HG03280 (cell line): Measurements from ENCODE around the gene AGMAT.
A peak's percentile ranks its signal among the peaks of the same experiment; 100 is the strongest.

Experiments
- ATAC-seq: cut with Tn5 transposase; IDR thresholded peaks from one replicate; pipeline ENCODE4 v1.9.1; 2021; ENCODE audit warnings: mild to moderate bottlenecking, moderate library complexity; ENCODE audit not compliant: unreplicated experiment

AGMAT gene, protein sequence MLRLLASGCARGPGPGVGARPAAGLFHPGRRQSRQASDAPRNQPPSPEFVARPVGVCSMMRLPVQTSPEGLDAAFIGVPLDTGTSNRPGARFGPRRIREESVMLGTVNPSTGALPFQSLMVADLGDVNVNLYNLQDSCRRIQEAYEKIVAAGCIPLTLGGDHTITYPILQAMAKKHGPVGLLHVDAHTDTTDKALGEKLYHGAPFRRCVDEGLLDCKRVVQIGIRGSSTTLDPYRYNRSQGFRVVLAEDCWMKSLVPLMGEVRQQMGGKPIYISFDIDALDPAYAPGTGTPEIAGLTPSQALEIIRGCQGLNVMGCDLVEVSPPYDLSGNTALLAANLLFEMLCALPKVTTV

DNA sequence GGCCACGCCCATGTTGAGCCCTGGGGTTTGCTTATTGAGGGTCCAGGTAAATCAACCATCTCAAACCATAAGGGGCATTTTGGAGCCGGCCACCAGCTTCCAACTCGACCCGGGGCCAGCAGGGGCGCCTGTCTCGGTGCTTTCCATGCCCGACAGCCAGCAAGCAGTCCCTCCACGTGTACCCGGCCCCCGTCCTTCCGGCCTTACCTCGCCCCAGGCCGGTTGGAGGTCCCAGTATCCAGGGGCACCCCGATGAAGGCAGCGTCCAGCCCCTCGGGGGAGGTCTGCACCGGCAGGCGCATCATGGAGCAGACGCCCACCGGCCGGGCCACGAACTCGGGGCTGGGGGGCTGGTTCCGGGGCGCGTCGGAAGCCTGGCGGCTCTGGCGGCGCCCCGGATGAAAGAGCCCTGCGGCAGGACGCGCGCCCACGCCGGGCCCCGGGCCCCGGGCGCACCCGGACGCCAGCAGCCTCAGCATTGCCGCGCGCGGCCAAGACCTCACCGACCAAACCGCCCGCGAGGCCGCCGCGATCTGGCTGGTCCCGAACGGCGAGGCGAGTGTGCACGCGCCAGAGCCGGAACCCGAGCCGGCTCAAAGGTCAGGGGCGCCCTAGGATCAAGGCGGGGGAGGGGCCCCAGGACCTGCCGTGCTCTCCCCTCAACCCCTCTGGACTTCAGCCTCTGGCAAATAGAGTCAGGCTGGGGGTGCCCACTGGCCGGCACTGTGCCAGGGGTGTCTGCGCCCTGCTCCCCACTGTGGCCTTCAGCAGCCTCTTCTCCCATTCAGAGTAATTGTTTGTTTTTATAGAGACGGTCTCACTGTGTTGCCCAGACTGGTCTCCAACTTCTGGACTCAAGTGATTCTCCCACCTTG lies at the start of gene AGMAT:
Gene AGMAT (minus strand): TSS at position 563 of the 875 bp plus-strand sequence. CDS start 84 bp downstream, at position 479.
- peak; percentile 60 for ATAC-seq

DNA sequence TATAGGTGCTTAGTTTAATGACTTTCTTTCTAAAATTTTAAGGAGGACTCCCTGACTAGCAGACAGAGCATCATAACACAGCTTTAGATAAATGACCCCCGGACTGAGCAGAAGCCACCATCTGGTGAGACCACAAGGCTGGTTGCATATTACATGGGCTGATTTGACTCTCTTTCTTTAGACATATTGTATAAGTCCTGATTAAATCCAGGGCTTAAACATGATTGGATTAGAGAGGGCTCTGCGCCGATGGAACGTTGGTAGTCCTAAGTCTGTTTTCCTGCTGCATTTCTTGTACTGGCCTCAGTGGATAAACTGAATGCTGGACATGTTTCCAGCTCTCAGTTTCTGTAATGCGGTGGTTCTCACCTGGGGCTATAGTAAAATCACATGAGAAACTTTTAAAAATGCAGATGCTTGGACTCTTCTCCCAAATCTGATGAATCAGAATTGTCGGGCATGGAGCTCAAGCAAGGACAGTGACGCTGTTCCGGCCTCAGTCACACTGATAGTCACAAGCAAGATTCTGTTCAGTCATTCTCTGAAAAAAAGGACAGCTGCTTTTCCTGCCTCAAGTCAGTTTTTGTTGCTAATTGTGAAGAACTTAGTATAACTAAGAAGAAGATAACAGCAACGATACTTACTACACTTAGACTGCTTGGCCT lies 49.0 kb upstream of the AGMAT start:
- no peak for ATAC-seq

DNA sequence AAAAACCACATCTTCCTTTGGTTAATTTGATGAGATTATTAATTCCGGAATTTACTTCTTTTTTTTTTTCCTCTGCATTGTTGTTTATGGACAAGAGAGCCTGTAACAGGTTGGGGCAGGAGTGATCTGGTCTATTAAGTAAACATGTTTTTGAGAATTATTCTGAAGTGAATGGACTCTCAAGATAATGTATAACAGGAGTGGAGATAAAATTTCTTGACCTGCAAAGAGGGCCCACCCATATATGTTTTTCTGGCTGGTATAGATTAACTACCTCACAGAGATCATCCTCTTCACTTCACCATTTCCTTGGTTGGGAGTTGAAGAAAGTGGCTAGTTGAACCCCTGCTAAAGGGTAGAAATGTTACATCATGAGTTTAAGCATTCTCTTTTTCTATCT lies 43.2 kb upstream of the AGMAT start:
- ATAC-seq = peak; percentile 26

DNA sequence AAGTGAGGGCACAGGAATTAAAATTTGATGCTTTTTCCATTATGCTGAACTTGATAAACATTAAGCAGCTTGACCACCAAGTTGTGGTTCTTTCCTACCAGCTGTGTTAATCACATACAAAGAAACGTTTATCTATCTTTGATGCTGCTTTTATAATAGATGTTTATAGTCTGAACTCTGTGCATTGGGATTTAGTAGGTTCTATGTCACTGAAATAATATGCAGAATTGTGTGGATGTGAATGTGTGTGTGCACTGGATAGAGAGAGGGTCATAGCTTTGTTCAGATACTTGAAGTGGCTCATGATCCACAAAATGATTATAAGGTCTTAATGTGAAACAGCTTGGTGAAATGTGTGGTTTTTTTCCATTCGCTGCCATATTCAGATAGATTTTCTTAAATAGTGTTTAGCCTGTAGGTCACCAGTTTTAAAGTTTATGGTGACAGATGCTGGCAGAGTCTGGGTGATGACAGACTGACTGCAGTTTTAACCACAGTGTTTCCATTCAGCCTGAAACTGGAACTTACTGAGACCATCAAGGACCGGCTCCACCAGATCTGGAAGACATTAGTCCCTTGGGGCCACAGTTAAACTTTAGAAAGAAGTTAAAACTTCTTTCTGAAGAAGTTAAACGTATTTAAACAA lies 42.6 kb upstream of the AGMAT start:
- ATAC-seq = peak; percentile 85

DNA sequence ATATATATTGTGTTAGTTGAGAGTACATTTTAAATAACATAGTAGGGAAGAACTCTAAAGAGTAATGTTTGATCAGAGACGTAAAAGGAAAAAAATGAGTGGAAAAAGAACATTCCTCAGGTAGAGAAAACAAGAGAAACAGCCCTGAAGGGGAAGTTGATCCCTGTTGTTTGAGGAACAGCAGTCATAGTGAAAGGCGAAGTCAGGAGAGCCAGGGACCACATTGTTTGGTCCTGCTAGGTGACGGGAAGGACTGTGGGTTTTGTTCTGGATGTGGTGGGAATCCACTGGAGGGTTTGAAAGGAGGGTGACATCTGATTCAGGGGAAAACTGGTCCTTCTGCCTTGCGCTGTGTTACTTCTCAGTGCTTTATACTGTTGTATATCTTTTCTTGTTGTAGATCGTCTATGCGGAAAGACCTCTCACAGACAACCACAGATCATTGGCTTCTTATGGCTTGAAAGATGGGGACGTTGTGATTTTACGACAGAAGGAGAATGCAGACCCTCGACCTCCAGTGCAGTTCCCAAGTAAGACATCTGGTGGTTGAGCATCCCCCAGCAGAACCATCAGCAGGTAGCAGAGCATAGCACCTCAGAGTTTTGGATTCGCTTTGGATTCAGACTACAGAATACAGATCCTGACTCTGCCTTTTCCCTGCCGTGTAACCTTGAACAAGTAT lies 41.6 kb upstream of the AGMAT start:
- no peak for ATAC-seq

DNA sequence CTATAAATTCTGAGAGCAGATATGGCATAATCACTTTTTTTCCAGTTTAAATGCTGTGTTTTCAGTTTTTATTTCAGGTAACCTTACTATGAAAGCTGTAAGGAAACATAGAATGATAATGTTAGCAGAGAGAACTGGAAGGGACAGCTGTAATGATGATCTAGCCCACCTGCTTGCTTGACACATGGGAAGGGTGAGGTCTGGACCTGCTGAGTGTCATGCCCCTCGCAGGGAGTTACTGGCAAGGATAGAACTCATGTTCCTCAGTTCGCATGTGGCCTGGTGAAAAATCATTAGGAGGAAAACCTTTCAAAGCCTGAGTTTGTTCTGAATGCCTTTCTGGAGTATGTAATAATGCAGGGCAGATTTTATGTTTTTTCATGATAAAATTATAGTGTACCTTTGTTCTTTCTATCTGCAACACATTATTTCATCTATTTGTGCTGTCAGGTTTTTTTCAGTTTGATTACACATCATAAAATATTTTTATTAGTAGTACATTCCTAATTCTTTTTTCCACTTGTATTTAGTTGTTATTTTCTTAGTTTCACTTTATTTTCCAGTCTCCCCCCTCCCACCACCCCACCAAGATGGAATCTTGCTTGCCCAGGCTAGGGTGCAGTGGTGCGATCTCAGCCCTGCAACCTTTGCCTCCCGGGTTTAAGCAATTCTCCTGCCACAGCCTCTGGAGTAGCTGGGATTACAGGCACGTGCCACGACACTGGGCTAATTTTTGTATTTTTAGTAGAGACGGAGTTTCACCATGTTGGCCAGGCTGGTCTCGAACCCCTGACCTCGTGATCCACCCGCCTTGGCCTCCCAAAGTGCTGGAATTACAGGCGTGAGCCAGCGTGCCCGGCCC lies 40.4 kb upstream of the AGMAT start:
- ATAC-seq = no peak

DNA sequence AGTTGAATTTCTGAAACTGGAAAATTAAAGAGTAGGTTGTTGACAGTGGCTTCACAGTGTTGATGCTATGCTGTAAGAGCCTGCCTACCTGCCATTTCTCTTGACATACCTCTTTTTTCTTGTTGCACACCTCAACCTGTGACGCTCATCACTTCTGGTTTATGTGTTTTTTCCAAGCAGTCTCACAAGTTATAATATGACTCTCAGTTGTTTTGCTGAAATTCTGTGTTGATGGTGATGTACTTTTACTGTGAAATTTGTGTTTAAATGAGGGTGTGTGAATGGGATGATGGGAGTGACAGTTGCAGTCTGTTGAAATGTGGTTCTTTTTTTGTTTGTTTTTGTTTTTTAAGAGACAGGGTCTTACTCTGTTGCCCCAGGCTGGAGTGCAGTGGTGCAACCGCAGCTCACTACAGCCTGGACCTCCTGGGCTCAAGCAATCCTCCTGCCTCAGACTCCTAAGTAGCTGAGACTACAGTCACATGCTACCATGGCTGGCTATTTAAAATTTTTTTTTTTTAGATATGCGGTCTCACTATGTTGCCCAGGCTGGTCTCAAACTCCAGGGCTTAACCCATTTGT lies 39.4 kb upstream of the AGMAT start:
- ATAC-seq = no peak

DNA sequence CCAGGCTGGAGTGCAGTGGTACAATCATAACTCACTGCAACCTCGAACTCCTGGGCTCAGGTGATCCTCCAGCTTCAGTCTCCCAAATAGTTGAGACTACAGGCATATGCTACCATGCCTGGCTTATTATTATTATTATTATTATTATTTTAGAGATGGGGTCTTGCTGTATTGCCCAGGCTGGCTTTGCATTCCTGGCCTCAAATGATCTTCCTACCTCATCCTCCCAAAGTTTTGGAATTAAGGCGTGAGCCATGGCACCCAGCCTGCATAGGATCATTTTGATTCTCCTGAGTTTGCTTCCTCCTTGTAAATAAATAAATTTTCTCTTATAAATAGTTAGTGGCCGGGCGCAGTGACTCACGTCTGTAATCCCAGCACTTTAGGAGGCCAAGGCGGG lies 38.6 kb upstream of the AGMAT start:
- no peak for ATAC-seq

DNA sequence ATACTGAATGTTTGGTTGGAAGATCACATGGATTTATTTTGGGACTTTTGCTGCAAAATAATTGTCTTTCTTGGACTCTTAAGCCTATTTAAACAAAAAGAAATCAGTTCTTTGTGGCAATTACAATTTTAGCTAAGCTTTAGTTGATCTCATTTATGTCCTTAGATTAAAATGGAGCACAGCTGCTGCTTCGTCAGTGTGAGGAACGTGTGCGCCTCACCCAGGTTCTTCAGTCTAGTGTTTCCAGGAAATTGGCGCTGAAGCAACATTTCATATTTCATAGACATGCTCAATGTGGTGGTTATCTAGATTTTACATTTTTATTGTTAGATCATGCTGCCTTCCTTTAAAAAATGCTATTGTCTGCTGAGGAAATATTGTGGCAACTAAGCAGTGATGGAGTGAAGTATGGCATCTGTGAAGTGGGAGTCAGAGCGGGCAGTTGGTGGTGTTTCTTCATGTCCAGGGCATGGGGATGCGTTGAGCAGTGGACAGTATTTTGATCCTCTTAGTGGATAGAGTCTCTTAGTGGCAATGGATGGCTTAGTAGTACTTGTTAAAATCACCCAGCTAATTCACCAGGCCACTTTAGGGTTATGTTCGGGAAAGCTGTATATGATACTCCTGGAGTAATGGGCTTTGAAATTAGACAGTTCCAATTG lies 38.0 kb upstream of the AGMAT start:
- ATAC-seq = no peak

DNA sequence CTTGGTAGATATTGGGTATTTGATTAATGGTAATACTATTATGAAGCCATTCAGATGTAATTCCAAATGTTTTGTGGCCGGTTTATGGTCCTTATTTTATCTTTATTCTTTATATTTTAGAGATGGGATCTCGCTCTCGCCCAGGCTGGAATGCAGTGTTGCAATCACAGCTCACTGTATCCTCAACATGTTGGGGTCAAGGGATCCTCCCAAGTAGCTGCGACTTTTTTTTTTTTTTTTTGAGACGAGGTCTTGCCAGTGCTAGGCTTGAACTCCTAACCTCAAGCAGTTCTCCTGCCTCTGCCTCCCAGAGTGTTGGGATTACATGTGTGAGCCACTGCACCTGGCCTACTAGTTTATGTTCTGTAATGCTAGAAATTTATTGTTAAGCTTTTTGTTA lies 37.1 kb upstream of the AGMAT start:
- ATAC-seq = no peak

DNA sequence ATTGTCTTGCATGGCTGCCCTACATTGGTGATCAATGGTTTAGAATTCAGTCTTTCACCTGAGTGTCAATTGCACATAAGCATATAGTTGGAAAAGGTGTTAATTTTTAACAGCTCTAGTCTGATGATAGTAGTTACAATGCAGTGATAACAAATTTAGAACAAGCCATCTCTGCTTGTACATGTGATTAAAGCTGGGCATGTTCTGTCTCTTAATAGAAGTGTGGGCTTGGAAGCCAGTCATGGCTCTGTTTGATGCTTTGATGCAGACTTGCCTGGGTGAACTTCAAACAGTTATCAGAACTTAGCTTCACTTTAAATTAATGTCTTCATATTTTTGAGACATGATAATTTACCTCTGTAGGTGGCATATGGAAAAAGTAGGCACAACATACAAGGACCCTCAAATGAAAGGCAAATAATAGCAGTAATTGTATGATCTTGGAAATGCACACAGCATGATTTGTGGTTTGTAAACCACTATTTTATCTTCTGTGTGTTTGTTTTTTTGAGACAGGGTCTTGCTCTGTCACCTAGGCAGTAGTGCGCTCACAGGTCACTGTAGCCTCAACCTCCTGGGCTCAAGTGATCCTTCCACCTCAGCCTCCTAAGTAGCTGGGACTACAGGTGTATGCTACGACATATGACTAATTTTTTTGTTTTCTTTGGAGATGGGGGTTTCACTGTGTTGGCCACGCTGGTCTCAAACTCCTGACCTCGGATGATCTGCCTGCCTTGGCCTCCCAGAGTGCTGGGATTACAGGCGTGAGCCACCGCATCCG lies 36.2 kb upstream of the AGMAT start:
- ATAC-seq = no peak

DNA sequence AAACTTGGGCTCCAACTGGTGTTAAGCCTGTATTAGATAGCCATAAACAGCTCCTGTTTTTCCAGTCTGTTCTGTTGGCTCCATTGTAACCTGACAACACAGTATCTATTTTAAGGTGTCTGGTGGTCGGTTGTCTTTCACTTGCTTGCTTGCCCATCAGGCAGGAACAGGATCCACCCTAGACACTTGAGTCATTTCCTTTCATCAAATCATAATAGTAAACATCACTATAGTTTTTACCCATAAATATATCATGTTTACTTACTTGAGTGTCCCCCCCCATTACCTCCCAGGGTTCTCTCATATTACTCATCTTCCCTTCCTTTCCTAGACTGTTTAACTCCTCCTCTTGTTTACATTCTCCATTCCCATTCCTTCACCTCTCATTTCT lies 35.3 kb upstream of the AGMAT start:
- no peak for ATAC-seq

DNA sequence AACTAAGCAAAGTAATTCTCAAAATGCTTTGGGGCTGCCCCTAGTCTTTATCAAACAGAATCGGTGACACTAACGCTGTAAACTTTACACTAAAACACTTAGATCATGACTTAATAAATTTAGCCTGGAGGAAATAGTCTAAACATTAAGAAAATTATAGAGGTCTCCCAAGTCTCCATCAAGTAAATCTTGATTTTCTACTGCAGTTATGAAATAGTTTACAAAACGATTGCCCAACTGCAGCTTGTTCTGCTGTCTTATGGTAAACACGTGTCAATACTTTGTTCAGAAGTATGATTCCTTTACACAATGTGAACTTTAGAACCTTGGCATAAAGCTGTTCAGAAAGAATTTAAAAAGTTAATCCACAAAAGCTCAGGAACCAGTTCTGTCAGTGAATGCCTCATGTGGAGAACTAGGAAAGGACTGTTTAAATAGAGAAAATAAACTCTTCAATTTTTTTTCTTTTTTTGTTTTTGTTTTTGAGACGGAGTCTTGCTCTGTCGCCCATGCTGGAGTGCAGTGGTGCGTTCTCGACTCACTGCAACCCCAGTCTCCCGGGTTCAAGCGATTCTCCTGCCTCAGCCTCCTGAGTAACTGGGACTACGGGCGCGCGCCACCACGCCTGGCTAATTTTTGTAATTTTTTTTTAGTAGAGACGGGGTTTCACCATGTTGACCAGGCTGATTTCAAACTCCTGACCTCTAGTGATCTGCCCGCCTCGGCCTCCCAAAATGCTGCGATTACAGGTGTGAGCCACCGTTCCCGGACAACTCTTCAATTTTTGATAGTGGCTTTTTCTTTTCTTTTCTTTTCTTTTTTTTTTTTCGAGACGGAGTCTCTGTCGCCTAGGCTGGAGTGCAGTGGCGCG lies 34.0 kb upstream of the AGMAT start:
- ATAC-seq = no peak

DNA sequence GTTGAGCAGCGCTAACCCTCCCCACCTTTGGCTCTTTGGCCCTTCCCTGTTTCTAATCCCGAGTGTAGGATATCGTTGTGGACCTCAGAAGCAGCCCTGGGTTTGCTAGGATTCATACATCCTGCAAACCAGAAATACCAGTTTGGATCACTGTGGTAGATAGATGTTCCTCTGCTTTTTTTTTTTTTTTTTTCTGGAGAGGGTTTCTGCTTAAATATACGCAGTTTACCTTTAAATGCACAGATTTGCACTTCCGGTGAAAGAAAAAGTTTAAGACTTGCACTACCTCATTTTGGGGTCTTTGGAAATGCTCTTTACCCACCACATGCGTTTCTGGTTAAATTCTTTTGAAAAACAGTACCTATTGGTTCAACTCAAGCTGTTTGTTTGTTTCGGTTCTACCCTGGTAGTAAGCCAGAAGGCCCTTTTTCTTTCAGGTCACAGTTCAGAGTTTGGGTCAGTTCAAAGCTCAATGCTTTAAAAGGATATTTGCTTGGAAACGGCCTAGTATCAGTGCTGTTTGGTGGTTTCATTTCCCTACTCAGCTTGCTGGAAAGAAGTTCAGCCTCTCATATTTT lies 33.3 kb upstream of the AGMAT start:
- no peak for ATAC-seq

DNA sequence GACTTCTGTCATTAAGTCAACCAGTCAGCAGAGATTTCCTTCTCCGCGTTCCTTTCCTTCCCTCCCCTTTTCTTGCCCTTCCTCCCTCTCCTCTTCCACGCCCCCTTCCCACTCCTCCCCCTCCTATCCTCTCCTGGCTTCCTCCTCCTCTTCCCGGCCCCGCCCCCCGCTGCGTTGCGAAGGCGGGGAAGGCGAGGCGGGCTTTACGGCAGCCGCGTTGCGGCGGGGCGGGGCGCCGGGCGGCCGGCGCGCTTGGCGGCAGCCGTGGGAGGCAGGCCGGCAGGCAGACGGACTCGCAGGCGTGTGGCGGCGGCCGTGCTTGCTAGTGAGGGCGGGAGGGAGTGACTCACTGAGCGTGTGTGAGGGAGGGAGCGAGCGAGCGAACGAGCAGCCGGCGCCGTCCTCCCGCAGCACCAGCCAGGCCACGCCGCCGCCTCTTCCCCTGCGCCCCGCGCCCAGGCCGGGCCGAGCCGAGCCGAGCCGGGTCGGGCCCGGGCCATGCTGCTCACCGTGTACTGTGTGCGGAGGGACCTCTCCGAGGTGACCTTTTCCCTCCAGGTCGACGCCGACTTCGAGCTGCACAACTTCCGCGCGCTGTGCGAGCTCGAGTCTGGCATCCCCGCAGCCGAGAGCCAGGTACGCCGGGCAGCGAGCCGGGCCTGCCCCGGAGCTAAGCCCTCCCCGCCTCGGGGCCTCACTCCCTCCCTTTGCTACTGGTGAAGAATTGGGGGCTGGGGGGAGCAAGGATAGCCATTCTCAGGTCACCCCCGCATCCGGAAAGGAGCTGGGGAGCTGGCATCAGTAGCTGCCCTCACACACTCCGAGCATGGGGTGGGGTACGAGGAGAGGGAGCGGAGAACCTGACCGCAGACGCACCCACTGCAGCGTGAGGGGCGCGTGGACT lies 32.6 kb upstream of the AGMAT start, which contains the start of gene DDI2:
Gene DDI2 (plus strand): TSS at position 286 of the 904 bp plus-strand sequence. CDS start 213 bp downstream, at position 499.
- peak; percentile 83 for ATAC-seq
